Endodermal cell (in vitro differentiated cells): ENCODE measurements around the gene TP73. TPM values are rescaled to one million over a fixed set of nuclear protein-coding genes. Genes with fewer than 3 reads are reported as not detected.
A peak's percentile ranks its signal among the peaks of the same experiment; 100 is the strongest.

ENCODE experiments used
- DNase-seq: peaks from one replicate; pipeline ENCODE4 v3.0.0-alpha.2; 2017
- H3K27ac ChIP-seq: 2 replicates; pipeline ENCODE4 v1.5.1; 2013; ENCODE audit warnings: mild to moderate bottlenecking, low read depth, low read length, moderate library complexity
- H3K27me3 ChIP-seq: 2 replicates; pipeline ENCODE4 v1.6.1; 2013; ENCODE audit warnings: mild to moderate bottlenecking, low read length, moderate library complexity; ENCODE audit not compliant: insufficient read depth, control insufficient read depth, poor library complexity, severe bottlenecking
- H3K36me3 ChIP-seq: 2 replicates; pipeline ENCODE4 v1.7.0; 2013; ENCODE audit warnings: mild to moderate bottlenecking, low read length, moderate library complexity; ENCODE audit not compliant: control insufficient read depth, insufficient read depth
- H3K4me1 ChIP-seq: one replicate; pipeline ENCODE4 v1.7.0; 2013; ENCODE audit warnings: low read length; ENCODE audit not compliant: control insufficient read depth, insufficient read depth
- H3K4me3 ChIP-seq: 2 replicates; pipeline ENCODE4 v1.5.1; 2013; ENCODE audit warnings: mild to moderate bottlenecking, low read length, moderate library complexity
- H3K9ac ChIP-seq: 2 replicates; pipeline ENCODE4 v1.6.1; 2013; ENCODE audit warnings: mild to moderate bottlenecking, low read length, moderate library complexity; ENCODE audit not compliant: poor library complexity, severe bottlenecking; ENCODE audit errors: extremely low read depth
- H3K9me3 ChIP-seq: 2 replicates; pipeline ENCODE4 v1.6.1; 2013; ENCODE audit warnings: mild to moderate bottlenecking, low read length, moderate library complexity; ENCODE audit not compliant: control insufficient read depth
- H3K27ac Mint-ChIP-seq: 2 replicates; pipeline ENCODE4 v1.8.0; 2020; ENCODE audit warnings: mixed read lengths
- H3K27me3 Mint-ChIP-seq: 2 replicates; pipeline ENCODE4 v1.8.0; 2021; ENCODE audit warnings: mild to moderate bottlenecking, mixed read lengths; ENCODE audit not compliant: insufficient read depth
- H3K36me3 Mint-ChIP-seq: 2 replicates; pipeline ENCODE4 v1.8.0; 2020; ENCODE audit warnings: low read depth, mixed read lengths
- H3K4me1 Mint-ChIP-seq: 2 replicates; pipeline ENCODE4 v1.8.0; 2020; ENCODE audit warnings: mixed read lengths
- H3K4me3 Mint-ChIP-seq: 2 replicates; pipeline ENCODE4 v1.8.0; 2020; ENCODE audit warnings: mild to moderate bottlenecking, moderate library complexity, mixed read lengths
- H3K9me3 Mint-ChIP-seq: 2 replicates; pipeline ENCODE4 v1.8.0; 2020; ENCODE audit warnings: mild to moderate bottlenecking, mixed read lengths
- CTCF ChIP-seq: fragments of 200-600 bp; sonication (generic); conservative IDR thresholded peaks from 2 replicates; pipeline ENCODE4 v1.5.0; 2021; ENCODE audit warnings: antibody characterized with exemption, mild to moderate bottlenecking
- WGBS, 2 experiments: methylation state at CpG; one replicate each; pipeline versions ENCODE4 v1.1.5 to v1.1.7; 2013; ENCODE audit warnings: missing lambda C conversion rate in 2 of 2, mixed read lengths in 1 of 2; ENCODE audit not compliant: insufficient coverage in 1 of 2, insufficient read length in 1 of 2; 5-methylcytosine and 5-hydroxymethylcytosine counted together
- total RNA-seq, 2 donors: library from RNA; stranded (reverse); fragmentation: NEBNext Ultra II Directional in 1 of 2; extraction: Animal tissue kit (Norgen Biotek cat#: 25700) in 1 of 2; gene quantifications; 2 replicates in 1 of 2; 3 replicates in 1 of 2; pipeline ENCODE4 v1.2.1, GENCODE V29; 2021

TP73 gene
- total RNA-seq, 2 donors from 2014 or later, result 3.4 to 3.5 TPM

- Histone ChIP-seq H3K4me1 (peaks cover 4% of the 10 kb centered on the region), H3K27ac (no peak overlapping the region), H3K27me3 (no peaks in the 10 kb centered on the region), H3K9me3 (no peaks in the 10 kb centered on the region), H3K36me3 (peaks cover 30% of the 10 kb centered on the region), H3K4me3 (no peak overlapping the region), H3K9ac (no peak overlapping the region)
- Mint-ChIP-seq H3K9me3 (no peaks in the 10 kb centered on the region), H3K4me3 (no peak overlapping the region), H3K27ac (no peak overlapping the region), H3K27me3 (no peaks in the 10 kb centered on the region), H3K36me3 (peaks cover 30% of the 10 kb centered on the region), H3K4me1 (peaks cover 2% of the 10 kb centered on the region)
- 90 to 95% methylated on average over 4 to 10 of the region's 10 CpGs for WGBS, 2 experiments
- TF ChIP-seq CTCF, result no peak
- peak; percentile 45 for DNase-seq
Measured at GRCh38 chr1:3777078-3777547, 124.8 kb downstream of the TP73 start.

DNA sequence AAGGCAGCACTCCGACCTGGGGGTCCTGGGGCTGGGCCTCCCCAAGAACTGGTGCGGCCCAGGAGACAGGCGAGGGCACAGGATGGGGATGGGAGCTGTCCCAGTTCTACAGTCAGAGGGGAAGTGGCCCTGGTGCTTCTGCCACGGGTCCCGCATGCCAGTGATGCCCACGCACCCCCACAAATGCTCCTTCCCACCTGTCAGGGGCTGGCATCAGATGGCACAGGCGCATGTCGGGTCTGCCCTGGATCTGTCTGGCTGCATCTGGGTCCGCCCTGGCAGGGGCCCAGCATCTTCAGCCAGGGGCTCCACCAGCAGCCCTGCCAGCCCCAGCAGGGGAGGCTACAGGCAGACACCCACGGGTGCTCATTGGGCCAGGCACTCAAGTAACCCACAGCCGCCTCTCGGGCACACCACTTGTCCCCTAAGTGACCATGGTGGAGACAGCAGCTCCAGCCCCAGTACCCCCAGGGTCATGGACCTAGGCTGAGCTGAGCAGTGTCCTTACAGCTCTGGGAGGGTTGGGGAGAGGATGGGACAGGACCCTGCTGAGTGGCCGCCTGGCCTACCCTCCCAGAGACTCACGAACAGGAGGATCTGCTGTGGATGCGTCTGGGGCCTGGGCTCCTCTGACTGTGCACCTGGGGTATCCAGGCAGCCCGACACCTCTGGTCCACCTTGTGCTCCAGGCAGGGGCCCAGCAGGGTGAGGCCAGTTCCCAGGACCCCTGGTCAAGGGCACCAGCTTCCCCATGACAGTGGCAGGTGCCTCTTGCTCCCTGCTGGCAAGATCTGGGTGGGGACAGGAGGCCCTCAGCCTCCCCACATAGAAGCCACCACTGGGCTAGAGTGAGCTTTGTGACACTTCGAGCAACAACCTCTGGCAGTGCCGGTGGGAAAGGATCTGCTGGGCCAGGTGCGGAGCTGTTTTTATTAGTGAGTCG lies 125.6 kb downstream of the TP73 start:
- H3K27me3 ChIP-seq, result no peaks in the 10 kb centered on the region
- peaks cover 4% of the 10 kb centered on the region for H3K4me1 ChIP-seq
- no peak overlapping the region for H3K9ac ChIP-seq
- peaks cover 38% of the 10 kb centered on the region for H3K36me3 ChIP-seq
- Mint-ChIP-seq H3K4me3 (no peak overlapping the region), H3K9me3 (no peaks in the 10 kb centered on the region), H3K27me3 (no peaks in the 10 kb centered on the region), H3K36me3 (peaks cover 38% of the 10 kb centered on the region), H3K27ac (no peak overlapping the region), H3K4me1 (peaks cover 2% of the 10 kb centered on the region)
- WGBS, 2 experiments, result 92% methylated on average over 17 to 20 of the region's 20 CpGs
- no peak for TF ChIP-seq CTCF
- no peaks in the 10 kb centered on the region for H3K9me3 ChIP-seq
- H3K27ac ChIP-seq, result no peak overlapping the region
- no peak overlapping the region for H3K4me3 ChIP-seq
- peak; percentile 40 for DNase-seq

- H3K27ac ChIP-seq, result no peak overlapping the region
- DNase-seq, result peak; percentile 42
- H3K36me3 Mint-ChIP-seq, result peaks cover 43% of the 10 kb centered on the region
- H3K27me3 ChIP-seq, result no peaks in the 10 kb centered on the region
- no peak overlapping the region for H3K4me3 ChIP-seq
- H3K4me1 Mint-ChIP-seq, result peaks cover 2% of the 10 kb centered on the region
- H3K9me3 ChIP-seq, result no peaks in the 10 kb centered on the region
- H3K27ac Mint-ChIP-seq, result no peak overlapping the region
- H3K27me3 Mint-ChIP-seq, result no peaks in the 10 kb centered on the region
- no peaks in the 10 kb centered on the region for H3K4me1 ChIP-seq
- TF ChIP-seq CTCF, result no peak
- 90 to 93% methylated on average over 10 to 14 of the region's 14 CpGs for WGBS, 2 experiments
- no peaks in the 10 kb centered on the region for H3K9me3 Mint-ChIP-seq
- H3K4me3 Mint-ChIP-seq, result no peak overlapping the region
- peaks cover 46% of the 10 kb centered on the region for H3K36me3 ChIP-seq
- H3K9ac ChIP-seq, result no peak overlapping the region
Measured at GRCh38 chr1:3778590-3779264, 126.4 kb downstream of the TP73 start.
